Uterus (tissue), 4 donors: ENCODE results near the gene NAPSA. TPM values are rescaled to one million over a fixed set of nuclear protein-coding genes. Genes with fewer than 3 reads are reported as not detected.

Experiments
- DNase-seq, 2 donors: peaks; one replicate each; pipeline ENCODE4 v3.0.0-alpha.2; 2019 to 2020
- H3K27ac ChIP-seq, 2 donors: fragments of 200-600 bp; sonication (generic); 1 replicate in 1 of 2; 2 replicates in 1 of 2; pipeline ENCODE4 v1.5.1; 2016 to 2018
- H3K27me3 ChIP-seq, 2 donors: fragments of 200-600 bp; sonication (generic); one replicate each; pipeline ENCODE4 v1.5.1; 2018 to 2019; ENCODE audit warnings: control low read depth in 1 of 2
- H3K36me3 ChIP-seq, 2 donors: fragments of 200-600 bp; sonication (generic); one replicate each; pipeline ENCODE4 v1.5.1; 2019; ENCODE audit warnings: control low read depth in 1 of 2
- H3K4me1 ChIP-seq, 2 donors: fragments of 200-600 bp; sonication (generic); one replicate each; pipeline ENCODE4 v1.5.1; 2018 to 2019; ENCODE audit warnings: control low read depth in 1 of 2
- H3K4me3 ChIP-seq, 2 donors: fragments of 200-600 bp; sonication (generic); 1 replicate in 1 of 2; 2 replicates in 1 of 2; pipeline ENCODE4 v1.5.1; 2018 to 2019; ENCODE audit warnings: mild to moderate bottlenecking in 1 of 2
- H3K9me3 ChIP-seq, 2 donors: fragments of 200-600 bp; sonication (generic); one replicate each; pipeline ENCODE4 v1.5.1; 2019; ENCODE audit warnings: control low read depth in 1 of 2
- POLR2A ChIP-seq, 2 donors: fragments of 450-650 bp; IDR thresholded peaks; one replicate each; pipeline ENCODE4 v1.6.1; 2016; ENCODE audit warnings: antibody characterized with exemption in 2 of 2, mild to moderate bottlenecking in 1 of 2, moderate library complexity in 1 of 2
- intact Hi-C: fragments of 100-400 bp; cut with DNase I; formaldehyde crosslinking; loops from one replicate; pipeline ENCODE4 v1.15.1; 2023; ENCODE audit warnings: low total_unique reads
- total RNA-seq, 4 donors: library from RNA; depleted of rRNA in 3 of 4; stranded (reverse); fragments of >200 nt in 3 of 4; gene quantifications; one replicate each; pipeline versions ENCODE4 v1.1.0 to v1.2.4, GENCODE V29; 2014 to 2023
- TF ChIP-seq, protein P1 (sequence below), 4 experiments: fragments of 200-600 bp in 2 of 4; fragments of 450-650 bp in 2 of 4; sonication (generic) in 2 of 4; IDR thresholded peaks; one replicate each; pipeline ENCODE4 v1.5.1; 2016 to 2019; ENCODE audit warnings: antibody characterized with exemption in 4 of 4, mild to moderate bottlenecking in 2 of 4, moderate library complexity in 1 of 4
- donor health status: DM: yes; HTN: yes; CAD: no.

The NAPSA gene
- total RNA-seq, 4 donors from 2014 or later, result 1.4 to 1.5 TPM; not detected in 2

DNA sequence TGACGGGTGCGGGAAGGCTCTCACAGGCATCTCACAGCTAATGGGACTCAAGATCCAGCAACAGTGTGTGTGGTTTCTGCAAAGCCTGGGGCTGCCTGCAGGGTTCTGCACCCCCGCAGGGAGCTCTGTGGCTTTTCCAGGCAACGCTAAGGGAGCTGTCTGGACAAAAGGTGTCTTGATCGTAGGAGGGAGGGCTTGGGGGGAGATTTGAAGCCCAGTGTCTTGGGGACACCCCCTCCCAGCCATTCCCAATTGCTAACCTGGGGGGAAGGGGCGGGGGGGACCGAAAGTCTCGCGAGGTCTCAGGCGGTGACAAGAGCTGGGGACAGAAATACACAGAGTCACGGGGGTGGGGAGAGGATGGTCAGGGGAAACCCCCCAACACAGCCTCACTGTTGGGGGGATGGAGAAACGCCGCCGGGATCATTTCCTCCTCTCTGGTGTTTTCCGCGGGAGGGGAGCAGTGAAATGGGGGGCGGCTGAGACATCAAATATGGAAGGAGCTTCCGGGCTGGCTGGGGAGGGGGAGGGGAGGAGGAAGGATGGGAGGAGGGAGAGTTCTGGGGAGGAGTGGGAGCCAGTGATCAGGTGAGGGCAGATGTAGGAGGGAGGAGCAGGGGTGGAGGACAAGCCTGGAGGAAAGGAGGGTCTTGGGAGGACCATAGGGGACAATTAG lies 49.5 kb downstream of the NAPSA start:
- no peak overlapping the region for H3K4me3 ChIP-seq
- H3K4me1 ChIP-seq, result no peaks in the 10 kb centered on the region
- no peak overlapping the region for H3K27ac ChIP-seq
- peaks cover 0 to 42% of the 10 kb centered on the region in 2 donors for H3K27me3 ChIP-seq
- DNase-seq, result no peak
- H3K36me3 ChIP-seq, result no peaks in the 10 kb centered on the region
- H3K9me3 ChIP-seq, result no peaks in the 10 kb centered on the region
- intact Hi-C loops, result no loop called here
- TF ChIP-seq, protein P1, sequence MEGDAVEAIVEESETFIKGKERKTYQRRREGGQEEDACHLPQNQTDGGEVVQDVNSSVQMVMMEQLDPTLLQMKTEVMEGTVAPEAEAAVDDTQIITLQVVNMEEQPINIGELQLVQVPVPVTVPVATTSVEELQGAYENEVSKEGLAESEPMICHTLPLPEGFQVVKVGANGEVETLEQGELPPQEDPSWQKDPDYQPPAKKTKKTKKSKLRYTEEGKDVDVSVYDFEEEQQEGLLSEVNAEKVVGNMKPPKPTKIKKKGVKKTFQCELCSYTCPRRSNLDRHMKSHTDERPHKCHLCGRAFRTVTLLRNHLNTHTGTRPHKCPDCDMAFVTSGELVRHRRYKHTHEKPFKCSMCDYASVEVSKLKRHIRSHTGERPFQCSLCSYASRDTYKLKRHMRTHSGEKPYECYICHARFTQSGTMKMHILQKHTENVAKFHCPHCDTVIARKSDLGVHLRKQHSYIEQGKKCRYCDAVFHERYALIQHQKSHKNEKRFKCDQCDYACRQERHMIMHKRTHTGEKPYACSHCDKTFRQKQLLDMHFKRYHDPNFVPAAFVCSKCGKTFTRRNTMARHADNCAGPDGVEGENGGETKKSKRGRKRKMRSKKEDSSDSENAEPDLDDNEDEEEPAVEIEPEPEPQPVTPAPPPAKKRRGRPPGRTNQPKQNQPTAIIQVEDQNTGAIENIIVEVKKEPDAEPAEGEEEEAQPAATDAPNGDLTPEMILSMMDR (IDR thresholded peaks at IDR 0.05), result no peak
- no peak for TF ChIP-seq POLR2A (IDR thresholded peaks at IDR 0.05)

DNA sequence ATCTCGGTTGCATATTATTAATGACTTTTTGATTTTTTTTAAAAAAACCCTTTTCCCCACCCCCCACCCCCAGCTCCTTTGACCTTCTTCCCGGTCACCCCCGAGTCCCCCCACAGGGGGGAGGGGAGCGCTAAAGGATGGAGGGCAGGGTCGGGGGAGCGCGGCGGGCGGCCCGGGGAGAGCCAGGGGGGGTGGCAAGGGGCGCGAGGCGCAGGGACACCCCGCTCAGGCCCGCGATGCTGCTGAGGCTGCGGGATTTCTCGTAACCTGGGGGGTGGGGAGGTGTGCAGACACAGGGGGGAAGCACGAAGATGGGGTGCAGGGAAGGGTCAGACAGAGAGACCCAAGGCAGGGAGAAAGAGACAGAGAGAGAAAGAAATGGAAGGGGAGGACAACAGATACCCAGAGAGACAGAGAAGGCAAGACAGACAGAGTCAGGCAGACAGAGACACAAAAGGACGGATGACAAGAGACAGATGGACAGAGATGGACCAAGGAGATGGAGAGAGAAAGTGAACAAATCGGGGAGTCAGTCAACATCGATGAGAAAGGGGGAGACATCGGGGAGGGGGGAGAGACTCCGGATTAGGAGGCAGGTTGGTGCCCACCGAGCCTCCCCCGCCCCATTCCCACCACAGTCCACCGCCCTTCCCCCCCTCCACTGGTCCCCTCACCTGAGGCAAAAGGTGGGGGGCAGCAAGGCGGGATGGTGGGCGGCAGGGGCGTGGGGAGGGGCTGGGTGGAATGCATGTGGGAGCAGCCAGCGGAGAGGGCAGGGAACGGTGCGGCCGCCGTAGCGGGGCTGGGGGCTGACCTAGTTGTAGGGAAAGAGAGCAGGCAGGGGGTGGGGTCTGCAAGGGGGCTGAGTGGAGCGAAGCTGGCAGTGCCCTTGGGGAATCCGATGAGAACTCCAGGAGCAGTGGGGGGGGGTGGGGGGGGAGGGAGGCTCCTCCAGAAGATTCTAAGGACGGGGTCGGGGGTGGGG lies 50.4 kb downstream of the NAPSA start:
- no peak for DNase-seq
- H3K9me3 ChIP-seq, result no peaks in the 10 kb centered on the region
- no peak overlapping the region for H3K27ac ChIP-seq
- peaks cover 0 to 42% of the 10 kb centered on the region in 2 donors for H3K27me3 ChIP-seq
- intact Hi-C loops, result no loop called here
- no peaks in the 10 kb centered on the region for H3K4me1 ChIP-seq
- no peak for TF ChIP-seq POLR2A (IDR thresholded peaks at IDR 0.05)
- H3K36me3 ChIP-seq, result no peaks in the 10 kb centered on the region
- H3K4me3 ChIP-seq, result no peak overlapping the region

DNA sequence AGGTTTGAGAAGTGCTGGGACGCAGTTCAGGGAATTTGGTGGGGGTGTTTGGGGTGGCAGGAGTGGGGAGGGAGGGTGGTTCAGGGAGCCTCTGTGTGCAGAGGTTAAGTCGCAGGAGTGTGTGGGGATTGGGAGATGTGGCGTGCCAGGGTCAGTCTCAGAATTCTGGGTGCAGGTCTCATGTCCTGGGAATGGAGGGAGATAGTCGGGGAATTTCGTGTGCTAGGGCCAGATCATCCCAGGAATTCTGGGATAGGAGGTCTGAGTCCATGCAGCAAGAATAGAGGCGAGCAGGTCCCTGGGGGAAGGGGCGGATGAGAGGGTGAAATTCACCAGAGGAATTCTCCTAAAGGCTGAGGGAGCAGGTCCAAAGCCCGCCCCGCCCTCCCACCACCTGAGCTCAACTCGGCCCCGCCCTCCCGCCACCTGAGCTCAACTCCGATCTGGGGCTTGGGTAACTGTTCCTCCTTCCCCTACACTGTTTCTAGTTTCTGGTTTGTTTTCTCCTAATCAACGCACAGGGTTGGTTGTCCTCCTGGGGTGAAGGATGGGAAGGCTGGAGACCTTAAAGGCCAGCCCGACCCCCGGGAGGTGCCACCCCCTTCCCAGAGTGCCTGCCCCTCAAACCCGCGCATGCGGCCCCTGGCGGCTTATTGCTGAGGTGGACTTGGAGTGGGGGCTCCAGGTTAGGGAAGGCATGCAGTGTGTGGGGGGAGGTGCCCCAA lies 51.5 kb downstream of the NAPSA start:
- intact Hi-C loops, result no loop called here

DNA sequence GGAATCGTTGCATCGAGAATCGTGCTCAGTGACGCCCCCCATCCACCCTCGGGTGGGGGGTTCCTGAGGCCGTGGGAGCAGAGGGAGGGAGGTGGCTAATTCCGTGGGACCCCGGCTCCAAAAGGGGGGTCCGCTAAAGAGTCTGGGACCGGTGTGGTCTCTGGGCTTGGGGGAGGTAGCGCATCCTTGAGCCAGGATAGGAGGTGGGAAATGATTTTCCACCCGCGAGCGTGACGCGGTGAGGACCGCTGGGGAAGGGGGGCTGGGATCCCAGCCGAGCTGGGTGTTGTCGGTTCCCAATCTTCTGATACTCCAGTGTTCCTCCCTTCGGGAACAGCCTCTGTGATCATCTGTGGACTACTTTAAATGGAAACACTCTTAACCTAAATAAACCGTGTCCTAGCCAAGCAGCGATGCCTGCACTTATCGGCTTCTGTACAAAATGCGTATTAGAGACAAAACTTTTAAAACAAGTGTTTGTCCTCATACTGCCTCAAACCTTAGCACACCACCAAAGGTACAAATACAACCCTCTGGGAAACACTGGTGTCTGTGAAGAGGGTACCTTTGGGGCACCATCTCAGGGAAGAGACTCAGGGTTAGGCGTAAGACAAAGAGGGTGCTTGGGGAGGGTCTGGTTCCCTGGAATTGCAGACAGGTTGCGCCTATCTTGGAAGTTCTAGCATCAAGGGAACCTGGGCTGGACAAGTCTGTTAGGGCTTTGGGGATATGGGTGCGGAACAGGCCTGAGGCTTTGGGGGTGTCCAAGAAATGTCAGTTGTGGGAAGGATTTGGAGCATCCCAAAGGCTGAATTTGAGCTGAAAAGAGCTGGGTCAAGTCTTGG lies 52.2 kb downstream of the NAPSA start:
- Histone ChIP-seq H3K4me1 (no peaks in the 10 kb centered on the region), H3K9me3 (no peaks in the 10 kb centered on the region), H3K4me3 (no peak overlapping the region), H3K27me3 (peaks cover 0 to 42% of the 10 kb centered on the region in 2 donors), H3K36me3 (no peaks in the 10 kb centered on the region), H3K27ac (no peak overlapping the region)
- TF ChIP-seq, protein P1 (IDR thresholded peaks at IDR 0.05), result no peak
- TF ChIP-seq POLR2A (IDR thresholded peaks at IDR 0.05), result no peak
- DNase-seq, result no peak
- intact Hi-C loops, result no loop called here

More for the DNA sequence above, 51.5 kb downstream of the NAPSA start:
- Histone ChIP-seq H3K4me1 (no peaks in the 10 kb centered on the region), H3K36me3 (no peaks in the 10 kb centered on the region), H3K9me3 (no peaks in the 10 kb centered on the region), H3K4me3 (no peak overlapping the region), H3K27ac (no peak overlapping the region), H3K27me3 (peaks cover 0 to 42% of the 10 kb centered on the region in 2 donors)
- DNase-seq, result no peak
- no peak for TF ChIP-seq POLR2A (IDR thresholded peaks at IDR 0.05)
- TF ChIP-seq, protein P1 (IDR thresholded peaks at IDR 0.05), result no peak
